ENCODE measurements around the gene HK3.

Gene HK3

GRCh38 chr5:176846335-176847140 is 52.6 kb downstream of the HK3 start:
- DNase-seq: no peak

GRCh38 chr5:176845392-176845713 is 53.8 kb downstream of the HK3 start:
- DNase-seq: no peak

- no peak for DNase-seq
Measured at GRCh38 chr5:176844706-176845391, 54.3 kb downstream of the HK3 start.

- no peak for DNase-seq
Measured at GRCh38 chr5:176844281-176844680, 54.9 kb downstream of the HK3 start.

- no peak for DNase-seq
Measured at GRCh38 chr5:176843673-176844072, 55.5 kb downstream of the HK3 start.

GRCh38 chr5:176837707-176838115 is 61.4 kb downstream of the HK3 start:
- peak; percentile 58 for DNase-seq

- DNase-seq: no peak
Measured at GRCh38 chr5:176836811-176837706, 62.1 kb downstream of the HK3 start.

GRCh38 chr5:176835918-176836317 is 63.2 kb downstream of the HK3 start:
- DNase-seq: no peak

GRCh38 chr5:176833286-176833685 is 65.9 kb downstream of the HK3 start:
- DNase-seq: no peak

- DNase-seq: no peak
Measured at GRCh38 chr5:176832162-176832561, 67.0 kb downstream of the HK3 start.

GRCh38 chr5:176831425-176831824 is 67.7 kb downstream of the HK3 start:
- DNase-seq: no peak

- no peak for DNase-seq
Measured at GRCh38 chr5:176830995-176831423, 68.1 kb downstream of the HK3 start.
